ENCODE measurements around the gene KIT.

Gene KIT

DNA sequence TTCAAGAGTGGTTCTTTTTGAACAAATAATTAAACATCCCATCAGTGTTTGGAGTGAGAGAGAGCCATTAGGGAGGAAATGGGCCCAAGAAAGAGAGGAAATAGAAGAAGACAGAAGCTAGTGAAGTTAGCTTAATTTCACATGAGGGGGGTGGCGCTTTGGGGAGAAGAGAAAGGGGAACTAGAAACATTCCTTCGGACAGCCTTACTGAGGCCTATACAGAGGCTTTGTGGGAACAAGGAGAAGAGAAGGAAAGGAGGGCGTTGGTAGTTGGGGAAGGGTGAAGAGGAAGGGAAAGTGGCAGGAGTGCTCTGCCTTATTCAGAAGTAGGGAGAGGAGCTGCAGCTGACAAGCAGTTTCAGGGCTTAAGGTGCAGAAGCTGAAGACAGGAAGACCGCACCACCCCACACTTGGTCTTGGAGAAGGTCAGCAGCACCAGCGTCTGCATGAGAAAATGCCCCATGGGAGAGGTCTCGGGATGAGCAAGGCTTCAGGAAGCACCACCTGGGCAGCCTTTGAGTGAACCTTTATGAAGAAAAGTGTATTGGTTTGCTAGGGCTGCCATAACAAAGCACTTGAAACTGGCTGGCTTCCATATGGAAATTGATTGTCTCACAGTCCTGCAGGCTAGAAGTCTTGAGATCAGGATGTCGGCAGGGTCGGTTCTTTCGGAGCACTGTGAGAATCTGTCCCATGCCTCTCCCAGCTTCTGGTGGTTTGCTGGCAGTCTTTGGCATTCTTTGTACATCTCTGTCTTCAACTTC is 85.1 kb downstream of the KIT start:
- no peak overlapping the region for H2AFZ ChIP-seq (ENCODE audit: low read depth, low read length, severe bottlenecking)
- H3K4me3 ChIP-seq (ENCODE audit: insufficient read depth, low read length, poor library complexity, severe bottlenecking): no peak overlapping the region
- no peaks in the 10 kb centered on the region for H3K9me2 ChIP-seq (replicated peaks; ENCODE audit: insufficient read depth, low read length)
- H4K20me1 ChIP-seq (ENCODE audit: low read depth, low read length): no peaks in the 10 kb centered on the region
- no peak overlapping the region for H3K27ac ChIP-seq (ENCODE audit: low read depth, low read length)
- H3K27me3 ChIP-seq (ENCODE audit: low read length): no peaks in the 10 kb centered on the region
- no peak overlapping the region for H3K9ac ChIP-seq (ENCODE audit: low read length)
- no peaks in the 10 kb centered on the region for H3K9me3 ChIP-seq (ENCODE audit: insufficient read depth, low read length)
- TF ChIP-seq EZH2phosphoT487 (conservative IDR thresholded peaks at IDR 0.05; ENCODE audit: low read length): no peak
- TF ChIP-seq, protein P1, sequence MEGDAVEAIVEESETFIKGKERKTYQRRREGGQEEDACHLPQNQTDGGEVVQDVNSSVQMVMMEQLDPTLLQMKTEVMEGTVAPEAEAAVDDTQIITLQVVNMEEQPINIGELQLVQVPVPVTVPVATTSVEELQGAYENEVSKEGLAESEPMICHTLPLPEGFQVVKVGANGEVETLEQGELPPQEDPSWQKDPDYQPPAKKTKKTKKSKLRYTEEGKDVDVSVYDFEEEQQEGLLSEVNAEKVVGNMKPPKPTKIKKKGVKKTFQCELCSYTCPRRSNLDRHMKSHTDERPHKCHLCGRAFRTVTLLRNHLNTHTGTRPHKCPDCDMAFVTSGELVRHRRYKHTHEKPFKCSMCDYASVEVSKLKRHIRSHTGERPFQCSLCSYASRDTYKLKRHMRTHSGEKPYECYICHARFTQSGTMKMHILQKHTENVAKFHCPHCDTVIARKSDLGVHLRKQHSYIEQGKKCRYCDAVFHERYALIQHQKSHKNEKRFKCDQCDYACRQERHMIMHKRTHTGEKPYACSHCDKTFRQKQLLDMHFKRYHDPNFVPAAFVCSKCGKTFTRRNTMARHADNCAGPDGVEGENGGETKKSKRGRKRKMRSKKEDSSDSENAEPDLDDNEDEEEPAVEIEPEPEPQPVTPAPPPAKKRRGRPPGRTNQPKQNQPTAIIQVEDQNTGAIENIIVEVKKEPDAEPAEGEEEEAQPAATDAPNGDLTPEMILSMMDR (IDR thresholded peaks at IDR 0.05; ENCODE audit: insufficient read depth, low read length, poor library complexity, severe bottlenecking): no peak
- H3K4me2 ChIP-seq (ENCODE audit: low read depth, low read length, poor library complexity, severe bottlenecking): no peak overlapping the region
- no peaks in the 10 kb centered on the region for H3F3A ChIP-seq (ENCODE audit: insufficient read depth)
- no peaks in the 10 kb centered on the region for H3K36me3 ChIP-seq (ENCODE audit: low read length)
- H3K79me2 ChIP-seq (ENCODE audit: insufficient read depth, low read length): no peaks in the 10 kb centered on the region

DNA sequence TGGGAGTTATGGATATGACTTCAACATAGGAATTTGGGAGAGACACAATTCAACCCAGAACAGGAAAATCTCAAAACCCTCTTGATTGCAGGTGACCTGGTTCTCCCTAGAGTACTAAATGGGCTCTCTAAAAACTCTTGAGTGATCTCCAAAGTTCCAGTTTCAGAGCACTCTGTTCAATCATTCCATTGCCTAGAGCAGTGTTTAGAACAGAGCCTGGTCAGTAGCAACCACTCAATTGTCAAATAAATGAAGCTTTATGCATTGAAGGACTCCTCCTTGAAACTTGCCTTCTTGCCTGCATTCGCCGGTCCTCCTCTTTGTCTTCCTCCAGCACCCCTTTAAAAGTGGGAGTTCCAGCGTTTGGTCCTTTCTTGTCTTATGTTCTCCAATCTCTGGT is 85.8 kb downstream of the KIT start:
- Histone ChIP-seq H3K9ac (ENCODE audit: low read length) (no peak overlapping the region), H3K27ac (ENCODE audit: low read depth, low read length) (no peak overlapping the region), H2AFZ (ENCODE audit: low read depth, low read length, severe bottlenecking) (no peak overlapping the region), H3K4me3 (ENCODE audit: insufficient read depth, low read length, poor library complexity, severe bottlenecking) (no peak overlapping the region), H4K20me1 (ENCODE audit: low read depth, low read length) (no peaks in the 10 kb centered on the region), H3K36me3 (ENCODE audit: low read length) (no peaks in the 10 kb centered on the region), H3F3A (ENCODE audit: insufficient read depth) (no peaks in the 10 kb centered on the region), H3K27me3 (ENCODE audit: low read length) (no peaks in the 10 kb centered on the region), H3K4me2 (ENCODE audit: low read depth, low read length, poor library complexity, severe bottlenecking) (no peak overlapping the region), H3K79me2 (ENCODE audit: insufficient read depth, low read length) (no peaks in the 10 kb centered on the region), H3K9me2 (replicated peaks; ENCODE audit: insufficient read depth, low read length) (no peaks in the 10 kb centered on the region), H3K9me3 (ENCODE audit: insufficient read depth, low read length) (no peaks in the 10 kb centered on the region)
- no peak for TF ChIP-seq EZH2phosphoT487 (conservative IDR thresholded peaks at IDR 0.05; ENCODE audit: low read length)
- TF ChIP-seq, protein P1 (IDR thresholded peaks at IDR 0.05; ENCODE audit: insufficient read depth, low read length, poor library complexity, severe bottlenecking): no peak

DNA sequence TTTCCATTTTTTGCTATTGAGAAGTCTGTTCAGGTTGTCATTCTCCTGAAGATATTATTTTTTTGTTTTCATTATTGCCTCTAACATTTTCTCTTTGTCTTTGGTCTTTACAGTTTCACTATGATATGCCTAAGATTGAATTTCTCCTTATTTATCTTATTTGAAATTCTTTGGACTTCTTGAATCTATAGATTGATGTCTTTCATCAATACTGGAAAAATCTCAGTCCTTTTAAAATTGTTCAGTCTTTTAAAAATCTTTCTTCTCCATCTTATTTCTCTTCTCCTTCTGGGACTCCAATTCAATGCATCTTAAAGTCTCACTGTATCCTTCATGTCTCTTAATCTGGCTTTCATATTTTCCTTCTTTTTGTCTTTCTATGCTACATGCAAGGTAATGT is 86.7 kb downstream of the KIT start:
- Histone ChIP-seq H3F3A (ENCODE audit: insufficient read depth) (no peaks in the 10 kb centered on the region), H3K9me3 (ENCODE audit: insufficient read depth, low read length) (no peaks in the 10 kb centered on the region), H3K27ac (ENCODE audit: low read depth, low read length) (no peak overlapping the region), H3K79me2 (ENCODE audit: insufficient read depth, low read length) (no peaks in the 10 kb centered on the region), H3K4me3 (ENCODE audit: insufficient read depth, low read length, poor library complexity, severe bottlenecking) (no peak overlapping the region), H3K27me3 (ENCODE audit: low read length) (no peaks in the 10 kb centered on the region), H2AFZ (ENCODE audit: low read depth, low read length, severe bottlenecking) (no peak overlapping the region), H4K20me1 (ENCODE audit: low read depth, low read length) (no peaks in the 10 kb centered on the region), H3K36me3 (ENCODE audit: low read length) (no peaks in the 10 kb centered on the region), H3K9ac (ENCODE audit: low read length) (no peak overlapping the region), H3K9me2 (replicated peaks; ENCODE audit: insufficient read depth, low read length) (no peaks in the 10 kb centered on the region), H3K4me2 (ENCODE audit: low read depth, low read length, poor library complexity, severe bottlenecking) (no peak overlapping the region)
- no peak for TF ChIP-seq EZH2phosphoT487 (conservative IDR thresholded peaks at IDR 0.05; ENCODE audit: low read length)
- TF ChIP-seq, protein P1 (IDR thresholded peaks at IDR 0.05; ENCODE audit: insufficient read depth, low read length, poor library complexity, severe bottlenecking): no peak

All from SU-DHL-6 (cell line).